ENCODE data around the gene B4GAT1. TPM values are rescaled to one million over a fixed set of nuclear protein-coding genes. Genes with fewer than 3 reads are reported as not detected.
"Not testable (repeated sequence)": the region's sequence is repeated elsewhere in the genome, so short reads cannot be mapped to it uniquely, and the experiment has no call there.

B4GAT1 gene
- polyA plus RNA-seq, 1 donor from 2014 or later, result 6.1 TPM

GRCh38 chr11:66367561-66368312 is 20.3 kb upstream of the B4GAT1 start:
- Mint-ChIP-seq H3K9me3 (no peaks in the 10 kb centered on the region), H3K36me3 (peaks cover 3% of the 10 kb centered on the region), H3K4me3 (peak overlapping the region in 1 of 4 donors; percentile 46), H3K27me3 (no peaks in the 10 kb centered on the region), H3K4me1 (peaks cover 0 to 7% (median 5%) of the 10 kb centered on the region in 3 donors), H3K27ac (no peak overlapping the region)

DNA sequence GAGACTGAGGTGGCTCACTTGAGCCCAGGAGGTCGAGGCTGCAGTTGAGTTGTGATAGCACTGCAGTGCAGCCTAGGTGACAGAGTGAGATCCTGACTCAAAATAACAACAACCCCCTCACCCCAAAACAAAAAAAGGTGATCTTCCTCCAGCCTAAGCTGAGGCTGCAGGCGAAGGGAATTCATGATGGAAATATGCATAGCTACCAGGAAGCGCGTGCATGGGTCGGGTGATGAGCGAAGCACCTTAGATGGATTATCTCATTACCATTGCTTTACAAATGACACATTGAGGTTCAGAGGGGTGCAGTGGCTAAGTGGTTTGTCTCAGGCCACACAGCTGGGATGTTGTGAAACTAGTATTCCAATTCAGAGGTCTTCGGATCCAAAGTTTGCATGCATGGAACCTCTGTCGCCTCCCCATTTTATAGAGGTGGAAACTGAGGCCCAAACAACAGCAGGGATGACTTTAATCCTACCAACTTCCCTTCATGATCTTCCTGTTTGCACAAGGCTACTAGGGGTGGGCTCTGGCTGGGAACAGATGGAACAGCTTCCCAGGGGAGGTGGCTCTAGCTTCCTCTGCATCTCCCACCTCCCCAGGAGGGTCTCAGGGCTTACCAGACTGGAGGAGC is 19.5 kb upstream of the B4GAT1 start:
- Mint-ChIP-seq H3K36me3 (peaks cover 3% of the 10 kb centered on the region), H3K4me1 (peaks cover 0 to 5% (median 4%) of the 10 kb centered on the region in 3 donors), H3K4me3 (peak overlapping the region in 1 of 4 donors; percentile 55), H3K9me3 (no peaks in the 10 kb centered on the region), H3K27me3 (no peaks in the 10 kb centered on the region), H3K27ac (no peak overlapping the region)

DNA sequence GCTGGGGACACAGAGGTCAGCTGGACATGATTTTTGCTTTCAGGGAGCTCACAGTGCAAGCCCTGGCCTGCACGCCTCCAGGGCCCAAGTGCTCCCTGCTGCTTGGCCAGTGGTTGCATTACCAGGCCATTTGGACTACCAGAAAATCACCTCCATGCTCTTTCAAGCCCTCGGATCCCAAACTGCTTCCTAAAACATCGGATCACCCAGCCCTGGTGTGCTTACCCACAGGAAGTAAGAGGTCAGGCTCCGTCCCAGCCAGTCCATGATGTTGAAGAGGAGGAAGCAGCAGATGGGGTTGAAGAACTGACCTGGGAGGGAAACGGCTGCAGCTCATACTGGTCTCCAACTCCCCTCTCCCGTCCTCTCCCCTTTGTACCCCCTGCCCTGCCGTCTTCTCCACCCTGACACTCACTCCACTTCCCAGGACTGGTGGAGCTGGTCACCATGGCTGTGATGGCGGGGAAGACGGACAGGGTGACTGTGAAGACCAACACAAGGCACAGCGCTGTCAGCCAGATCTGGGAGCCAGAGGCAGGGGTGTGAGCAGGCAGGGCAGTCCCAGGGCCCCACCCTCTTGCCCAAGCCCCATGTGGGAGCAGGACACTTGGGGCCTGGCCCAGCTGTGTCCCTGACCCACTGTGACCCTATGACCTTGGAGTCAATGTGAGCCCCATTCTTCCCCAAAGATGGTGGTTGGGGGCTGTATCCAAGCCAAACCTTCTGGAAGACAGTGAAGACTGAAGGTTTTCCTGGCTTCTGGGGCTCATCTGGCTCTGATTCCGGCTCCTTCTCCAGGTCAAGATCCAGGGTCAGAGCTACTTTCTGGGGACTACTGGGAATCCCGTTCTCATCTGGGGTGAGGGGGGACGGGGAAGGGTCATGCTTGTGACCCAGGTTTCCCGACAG is 18.5 kb upstream of the B4GAT1 start:
- Mint-ChIP-seq H3K9me3 (no peaks in the 10 kb centered on the region), H3K27ac (no peak overlapping the region), H3K36me3 (peaks cover 3% of the 10 kb centered on the region), H3K4me1 (peaks cover 0 to 5% (median 4%) of the 10 kb centered on the region in 3 donors), H3K4me3 (no peak overlapping the region), H3K27me3 (no peaks in the 10 kb centered on the region)

DNA sequence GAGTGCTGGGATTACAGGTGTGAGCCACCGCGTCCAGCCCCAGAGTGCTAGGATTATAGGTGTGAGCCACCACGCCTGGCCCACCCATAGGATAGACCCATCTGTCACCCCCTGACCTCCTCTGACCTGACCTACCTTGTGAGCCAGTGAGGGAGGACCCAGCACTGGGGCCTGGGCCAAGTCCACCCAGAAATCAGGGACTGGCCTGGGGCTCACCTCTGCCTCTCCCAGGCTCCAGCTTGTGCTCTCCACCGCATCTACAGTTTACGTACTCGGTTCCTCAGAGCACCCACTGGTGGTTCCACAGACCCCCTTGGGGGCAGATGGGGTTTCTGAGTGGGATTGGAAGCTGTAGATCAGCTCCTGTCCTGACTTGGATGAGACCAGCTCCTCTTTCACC is 17.7 kb upstream of the B4GAT1 start:
- Mint-ChIP-seq H3K27ac (no peak overlapping the region), H3K4me3 (no peak overlapping the region), H3K36me3 (peaks cover 3% of the 10 kb centered on the region), H3K27me3 (no peaks in the 10 kb centered on the region), H3K4me1 (peaks cover 0 to 5% (median 4%) of the 10 kb centered on the region in 3 donors), H3K9me3 (no peaks in the 10 kb centered on the region)

GRCh38 chr11:66363805-66364535 is 16.5 kb upstream of the B4GAT1 start:
- Mint-ChIP-seq H3K36me3 (peaks cover 3% of the 10 kb centered on the region), H3K4me3 (no peak overlapping the region), H3K27me3 (no peaks in the 10 kb centered on the region), H3K27ac (no peak overlapping the region), H3K4me1 (no peaks in the 10 kb centered on the region), H3K9me3 (no peaks in the 10 kb centered on the region)

DNA sequence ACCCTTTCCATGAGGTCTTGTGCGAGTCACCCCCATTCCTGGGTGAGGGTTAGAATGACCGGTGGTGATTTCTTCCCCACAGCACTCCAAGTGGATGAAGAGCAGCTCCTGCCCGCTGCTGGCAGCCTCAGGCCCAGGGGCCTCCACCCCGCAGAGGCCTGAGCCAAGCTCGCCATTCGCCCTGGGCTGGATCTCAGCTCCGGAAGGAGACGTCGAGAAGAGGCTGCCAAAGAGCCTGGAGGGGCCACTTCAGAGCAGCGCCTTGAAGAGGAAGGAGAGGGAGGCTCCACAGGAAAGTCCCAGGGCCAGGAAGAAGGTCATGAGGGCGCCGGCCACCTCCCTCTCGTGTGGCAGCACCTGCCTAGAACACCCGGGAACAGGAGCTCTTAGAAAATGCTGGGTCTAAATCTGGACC is 15.8 kb upstream of the B4GAT1 start:
- H3K27me3 Mint-ChIP-seq, result no peaks in the 10 kb centered on the region
- H3K9me3 Mint-ChIP-seq, result no peaks in the 10 kb centered on the region
- no peak overlapping the region for H3K27ac Mint-ChIP-seq
- H3K36me3 Mint-ChIP-seq, result peaks cover 1% of the 10 kb centered on the region
- H3K4me3 Mint-ChIP-seq, result peak overlapping the region in 1 of 4 donors; percentile 5
- no peaks in the 10 kb centered on the region for H3K4me1 Mint-ChIP-seq

- H3K4me3 Mint-ChIP-seq, result no peak overlapping the region
- peaks cover 1% of the 10 kb centered on the region for H3K36me3 Mint-ChIP-seq
- no peaks in the 10 kb centered on the region for H3K9me3 Mint-ChIP-seq
- no peak overlapping the region for H3K27ac Mint-ChIP-seq
- no peaks in the 10 kb centered on the region for H3K27me3 Mint-ChIP-seq
- H3K4me1 Mint-ChIP-seq, result no peaks in the 10 kb centered on the region
These were observed 15.2 kb upstream of the B4GAT1 start for GRCh38 chr11:66362481-66363147.

GRCh38 chr11:66361502-66361941 is 14.1 kb upstream of the B4GAT1 start:
- Mint-ChIP-seq H3K4me3 (no peak overlapping the region), H3K36me3 (peaks cover 1% of the 10 kb centered on the region), H3K9me3 (no peaks in the 10 kb centered on the region), H3K27me3 (no peaks in the 10 kb centered on the region), H3K27ac (no peak overlapping the region), H3K4me1 (no peaks in the 10 kb centered on the region)

- Mint-ChIP-seq H3K27me3 (no peaks in the 10 kb centered on the region), H3K27ac (peak overlapping the region in 1 of 3 donors; percentile 35), H3K4me1 (no peaks in the 10 kb centered on the region), H3K4me3 (no peak overlapping the region), H3K9me3 (no peaks in the 10 kb centered on the region), H3K36me3 (peaks cover 1% of the 10 kb centered on the region)
These were observed 13.1 kb upstream of the B4GAT1 start for GRCh38 chr11:66360406-66361073.

DNA sequence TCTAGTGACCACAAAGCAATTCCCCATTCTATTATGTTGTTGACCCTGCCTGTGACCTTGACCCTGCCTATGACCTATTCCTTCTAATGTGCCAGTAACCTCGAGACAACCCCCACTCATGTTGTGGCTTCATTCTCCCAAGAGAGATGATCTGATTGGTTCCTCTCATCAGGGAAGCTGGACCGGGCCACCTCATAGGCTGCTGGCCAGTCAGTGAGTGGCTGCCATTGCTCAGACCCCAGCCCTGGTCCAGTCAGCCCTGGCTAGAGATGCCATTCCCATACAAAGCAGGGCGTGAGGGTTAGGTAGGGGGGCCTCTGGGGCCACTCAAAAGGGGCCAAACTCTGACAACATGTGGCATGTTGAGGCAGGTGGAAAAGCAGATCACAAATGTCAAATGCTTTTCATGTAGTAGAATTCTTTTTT is 12.2 kb upstream of the B4GAT1 start:
- Mint-ChIP-seq H3K9me3 (no peaks in the 10 kb centered on the region), H3K4me1 (no peaks in the 10 kb centered on the region), H3K27ac (no peak overlapping the region), H3K27me3 (no peaks in the 10 kb centered on the region), H3K36me3 (peaks cover 1% of the 10 kb centered on the region), H3K4me3 (no peak overlapping the region)

GRCh38 chr11:66350560-66351235 is 3.3 kb upstream of the B4GAT1 start:
- Mint-ChIP-seq H3K4me3 (peak overlapping the region in 1 of 4 donors; percentile 54), H3K4me1 (peaks cover 8 to 11% (median 11%) of the 10 kb centered on the region in 3 donors)
- H3K27ac Mint-ChIP-seq, H3K27me3 Mint-ChIP-seq, H3K9me3 Mint-ChIP-seq, H3K36me3 Mint-ChIP-seq: not testable (repeated sequence)

DNA sequence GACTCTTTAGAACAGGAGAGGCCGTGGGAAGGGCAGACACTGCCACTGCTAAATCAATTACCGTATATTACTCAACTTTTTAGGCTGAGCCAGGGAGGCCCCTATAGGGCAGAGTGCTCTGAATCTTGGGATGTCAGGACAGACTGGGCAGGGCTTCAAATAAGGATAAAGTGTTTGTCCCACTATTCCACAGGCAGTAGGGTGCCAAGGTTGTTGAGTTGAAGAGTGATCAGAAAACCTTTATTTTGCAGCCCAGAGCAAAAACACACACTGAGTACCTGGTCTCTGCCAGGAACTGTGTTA is 1.6 kb upstream of the B4GAT1 start:
- no peaks in the 10 kb centered on the region for H3K36me3 Mint-ChIP-seq
- peaks cover 19 to 26% (median 22%) of the 10 kb centered on the region in 3 donors for H3K4me1 Mint-ChIP-seq
- H3K27ac Mint-ChIP-seq, result peak overlapping the region; percentile 49 to 99 (median 99)
- H3K9me3 Mint-ChIP-seq, result no peaks in the 10 kb centered on the region
- H3K4me3 Mint-ChIP-seq, result peak overlapping the region; percentile 20 to 98 (median 51)
- no peaks in the 10 kb centered on the region for H3K27me3 Mint-ChIP-seq

Data from IgD-negative memory B cell (primary cell).